Left ventricle myocardium inferior (tissue), 1 donor: ENCODE data around the gene SLC35D2. TPM values are rescaled to one million over a fixed set of nuclear protein-coding genes. Genes with fewer than 3 reads are reported as not detected.

Source experiments
- DNase-seq: peaks from one replicate; pipeline ENCODE4 v3.0.0-alpha.2; 2020
- H3K27ac ChIP-seq: fragments of 200-600 bp; replicated peaks from 2 replicates; pipeline ENCODE4 v1.8.0; 2021
- H3K27me3 ChIP-seq: fragments of 200-600 bp; 2 replicates; pipeline ENCODE4 v1.8.0; 2021; ENCODE audit warnings: low read depth
- H3K36me3 ChIP-seq: fragments of 200-600 bp; 2 replicates; pipeline ENCODE4 v1.8.0; 2021
- H3K4me1 ChIP-seq: fragments of 200-600 bp; 2 replicates; pipeline ENCODE4 v1.8.0; 2021
- H3K4me3 ChIP-seq: fragments of 200-600 bp; 2 replicates; pipeline ENCODE4 v1.8.0; 2021; ENCODE audit warnings: mild to moderate bottlenecking, moderate library complexity
- H3K9me3 ChIP-seq: fragments of 200-600 bp; replicated peaks from 2 replicates; pipeline ENCODE4 v1.8.0; 2021
- intact Hi-C: fragments of 100-400 bp; cut with micrococcal nuclease; formaldehyde crosslinking; loops from one replicate; pipeline ENCODE4 v1.11.0; 2022
- total RNA-seq: library from RNA; stranded (reverse); fragmentation: NEBNext Ultra II Directional; extraction: Animal tissue kit (Norgen Biotek cat#: 25700); gene quantifications from one replicate; pipeline ENCODE4 v1.2.1, GENCODE V29; 2021
- TF ChIP-seq, protein P1 (sequence below): fragments of 200-600 bp; IDR thresholded peaks from 2 replicates; pipeline ENCODE4 v1.8.0; 2021; ENCODE audit warnings: antibody characterized with exemption, mild to moderate bottlenecking, borderline replicate concordance
- donor health status: DM: no; HTN: yes; CAD: no; lungs with severe emphysema.

The SLC35D2 gene
- total RNA-seq, 1 donor from 2014 or later: 13.9 TPM

DNA sequence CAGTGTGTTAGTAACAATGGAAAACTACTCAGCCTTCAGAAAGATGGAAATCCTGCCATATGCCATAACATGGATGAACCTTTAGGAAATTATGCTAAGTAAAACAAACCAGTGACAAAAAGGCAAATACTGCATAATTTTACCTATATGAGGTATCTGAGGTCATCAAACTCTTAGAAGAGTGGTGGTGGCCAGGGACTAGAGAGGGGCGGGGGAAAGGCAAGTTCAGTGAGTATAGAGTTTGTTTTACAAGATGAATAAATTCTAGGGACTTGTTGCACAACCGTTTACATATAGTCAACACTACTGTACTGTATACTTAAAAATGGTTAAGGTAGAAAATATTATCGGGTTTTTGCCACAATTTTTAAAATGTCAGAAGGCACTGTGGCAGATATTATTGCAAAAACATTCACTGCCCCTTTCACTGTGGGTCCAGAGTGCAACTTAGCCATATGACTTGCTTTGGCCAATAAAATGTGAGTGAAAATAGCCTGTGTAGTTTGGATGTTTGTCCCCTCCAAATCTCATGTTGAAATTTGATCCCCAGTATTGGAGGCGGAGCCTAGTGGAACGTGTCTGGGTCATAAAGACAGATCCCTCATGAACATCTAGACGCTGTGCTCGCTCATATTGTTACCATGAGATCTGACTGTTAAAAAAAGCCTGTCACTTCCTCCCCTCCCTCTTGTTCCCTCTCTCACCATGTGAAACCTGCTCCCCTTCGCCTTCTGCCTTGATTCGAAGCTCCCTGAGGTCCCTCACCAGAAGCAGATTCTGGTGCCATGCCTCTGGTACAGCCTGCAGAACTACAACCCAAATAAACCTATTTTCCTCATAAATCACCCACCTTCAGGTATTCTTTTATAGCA lies 25.1 kb upstream of the SLC35D2 start:
- H3K36me3 ChIP-seq: no peaks in the 10 kb centered on the region
- intact Hi-C loops: no loop called here
- H3K9me3 ChIP-seq: no peaks in the 10 kb centered on the region
- no peaks in the 10 kb centered on the region for H3K27me3 ChIP-seq
- no peak for DNase-seq
- H3K27ac ChIP-seq: no peak overlapping the region
- H3K4me1 ChIP-seq: peaks cover 4% of the 10 kb centered on the region
- TF ChIP-seq, protein P1, sequence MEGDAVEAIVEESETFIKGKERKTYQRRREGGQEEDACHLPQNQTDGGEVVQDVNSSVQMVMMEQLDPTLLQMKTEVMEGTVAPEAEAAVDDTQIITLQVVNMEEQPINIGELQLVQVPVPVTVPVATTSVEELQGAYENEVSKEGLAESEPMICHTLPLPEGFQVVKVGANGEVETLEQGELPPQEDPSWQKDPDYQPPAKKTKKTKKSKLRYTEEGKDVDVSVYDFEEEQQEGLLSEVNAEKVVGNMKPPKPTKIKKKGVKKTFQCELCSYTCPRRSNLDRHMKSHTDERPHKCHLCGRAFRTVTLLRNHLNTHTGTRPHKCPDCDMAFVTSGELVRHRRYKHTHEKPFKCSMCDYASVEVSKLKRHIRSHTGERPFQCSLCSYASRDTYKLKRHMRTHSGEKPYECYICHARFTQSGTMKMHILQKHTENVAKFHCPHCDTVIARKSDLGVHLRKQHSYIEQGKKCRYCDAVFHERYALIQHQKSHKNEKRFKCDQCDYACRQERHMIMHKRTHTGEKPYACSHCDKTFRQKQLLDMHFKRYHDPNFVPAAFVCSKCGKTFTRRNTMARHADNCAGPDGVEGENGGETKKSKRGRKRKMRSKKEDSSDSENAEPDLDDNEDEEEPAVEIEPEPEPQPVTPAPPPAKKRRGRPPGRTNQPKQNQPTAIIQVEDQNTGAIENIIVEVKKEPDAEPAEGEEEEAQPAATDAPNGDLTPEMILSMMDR: no peak
- H3K4me3 ChIP-seq: no peak overlapping the region

DNA sequence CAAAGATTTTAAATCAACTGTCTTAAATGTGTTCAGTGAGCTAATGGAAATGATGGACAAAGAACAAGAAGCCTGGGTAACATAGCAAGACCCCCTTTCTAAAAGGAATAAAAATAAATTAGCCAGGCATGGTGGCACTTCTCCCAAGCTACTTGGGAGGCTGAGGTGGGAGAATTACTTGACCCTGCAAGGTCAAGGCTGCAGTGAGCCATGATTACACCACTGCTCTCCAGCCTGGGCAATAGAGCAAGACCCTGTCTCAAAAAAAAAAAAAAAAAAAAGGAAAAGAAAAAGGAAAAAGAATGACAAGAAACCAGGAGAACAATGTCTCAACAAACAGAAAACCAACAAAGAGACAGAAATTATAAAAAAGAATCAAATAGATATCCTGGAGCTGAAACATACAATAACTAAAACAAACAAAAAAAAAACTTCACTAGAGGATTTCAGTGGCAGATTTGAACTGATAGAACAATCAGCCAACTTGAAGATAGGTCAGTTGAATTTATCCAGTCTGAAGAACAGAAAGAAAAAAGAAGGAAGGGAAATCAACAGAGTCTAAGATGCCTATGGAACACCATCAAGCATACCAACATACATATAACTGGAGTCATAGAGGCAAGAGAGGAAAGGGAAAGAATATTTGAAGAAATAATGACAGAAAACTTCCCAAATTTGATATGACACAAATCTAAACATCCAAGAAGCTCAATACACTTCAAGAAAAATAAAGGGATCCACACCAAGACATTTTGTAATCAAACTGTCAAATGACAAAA lies 16.8 kb upstream of the SLC35D2 start:
- no peak overlapping the region for H3K27ac ChIP-seq
- no peaks in the 10 kb centered on the region for H3K4me1 ChIP-seq
- peaks cover 9% of the 10 kb centered on the region for H3K9me3 ChIP-seq
- H3K27me3 ChIP-seq: no peaks in the 10 kb centered on the region
- intact Hi-C loops: no loop called here
- TF ChIP-seq, protein P1: no peak
- H3K36me3 ChIP-seq: no peaks in the 10 kb centered on the region
- H3K4me3 ChIP-seq: no peak overlapping the region
- no peak for DNase-seq

DNA sequence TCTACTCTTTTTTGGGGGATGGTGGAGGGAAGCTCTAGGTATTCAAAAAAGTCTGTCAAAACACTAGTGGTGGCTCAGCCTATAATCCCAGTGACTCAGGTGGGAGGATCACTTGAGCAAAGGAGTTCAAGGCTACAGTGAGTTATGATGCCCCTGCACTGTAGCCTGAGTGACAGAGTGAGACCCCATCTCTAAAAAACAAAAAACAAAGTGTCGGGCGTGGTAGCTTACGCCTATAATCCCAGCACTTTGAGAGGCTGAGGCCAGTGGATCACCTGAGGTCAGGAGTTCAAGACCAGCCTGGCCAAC lies 15.8 kb upstream of the SLC35D2 start:
- H3K4me1 ChIP-seq: no peaks in the 10 kb centered on the region
- no peak for DNase-seq
- no peaks in the 10 kb centered on the region for H3K36me3 ChIP-seq
- H3K27ac ChIP-seq: no peak overlapping the region
- no peaks in the 10 kb centered on the region for H3K27me3 ChIP-seq
- TF ChIP-seq, protein P1: no peak
- intact Hi-C loops: no loop called here
- H3K4me3 ChIP-seq: no peak overlapping the region
- H3K9me3 ChIP-seq: peaks cover 9% of the 10 kb centered on the region

DNA sequence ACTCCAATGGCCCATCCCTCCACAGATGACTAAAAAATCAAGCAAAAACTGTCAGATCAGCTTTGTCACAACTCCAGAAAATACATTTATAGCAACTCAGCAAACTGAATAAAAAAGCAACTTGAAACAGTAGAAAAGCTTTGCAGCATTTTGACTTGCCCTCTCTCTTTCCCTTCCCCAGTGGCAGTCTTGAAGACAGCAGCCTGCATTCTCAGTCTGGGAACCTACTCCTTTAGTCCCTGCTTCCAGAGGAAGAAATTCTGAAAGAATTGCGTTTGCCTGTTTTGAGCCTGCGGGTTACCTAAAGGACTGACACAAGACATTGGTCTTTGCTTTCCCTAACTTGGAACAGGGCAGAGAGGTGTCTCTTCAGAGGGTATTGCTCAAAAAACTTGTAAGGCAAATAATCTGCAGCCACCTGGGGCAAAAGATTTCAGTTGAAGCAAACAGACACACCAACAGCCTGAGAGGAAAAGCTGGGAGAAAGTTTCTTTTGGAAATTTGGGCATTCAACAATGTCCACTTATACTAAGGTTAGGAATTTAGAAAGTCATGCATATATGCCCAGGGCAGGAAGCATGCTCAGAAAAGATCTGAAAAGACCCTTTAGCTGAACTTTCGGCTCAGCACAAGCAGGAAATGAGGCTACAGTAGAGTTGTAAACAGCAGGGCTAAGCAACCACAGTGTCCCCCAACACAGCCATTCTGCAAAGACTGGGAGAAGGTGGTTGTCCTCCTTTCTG lies 15.2 kb upstream of the SLC35D2 start:
- peaks cover 9% of the 10 kb centered on the region for H3K9me3 ChIP-seq
- intact Hi-C loops: no loop called here
- no peaks in the 10 kb centered on the region for H3K4me1 ChIP-seq
- no peaks in the 10 kb centered on the region for H3K36me3 ChIP-seq
- DNase-seq: no peak
- H3K4me3 ChIP-seq: no peak overlapping the region
- no peak overlapping the region for H3K27ac ChIP-seq
- no peaks in the 10 kb centered on the region for H3K27me3 ChIP-seq
- TF ChIP-seq, protein P1: no peak

DNA sequence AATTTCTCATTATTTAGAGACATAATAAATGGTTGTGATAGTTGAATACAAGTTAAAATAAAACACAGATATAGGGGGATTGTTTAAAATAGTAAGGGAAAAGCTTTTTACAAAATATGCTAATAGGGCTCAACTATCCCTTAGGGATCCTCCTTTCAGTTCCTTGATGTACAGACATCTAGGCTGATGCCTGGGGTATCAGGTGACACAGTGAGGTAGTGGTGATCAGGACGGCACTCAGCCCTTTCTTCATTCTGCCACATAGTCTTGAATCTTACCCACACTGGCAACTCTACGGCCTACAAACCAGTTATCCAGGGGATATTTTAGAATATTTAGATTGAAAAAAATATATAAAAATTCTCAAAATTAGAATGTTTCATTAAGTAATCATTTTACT lies 12.5 kb upstream of the SLC35D2 start:
- H3K36me3 ChIP-seq: no peaks in the 10 kb centered on the region
- intact Hi-C loops: no loop called here
- no peak overlapping the region for H3K27ac ChIP-seq
- TF ChIP-seq, protein P1: no peak
- no peaks in the 10 kb centered on the region for H3K4me1 ChIP-seq
- no peaks in the 10 kb centered on the region for H3K27me3 ChIP-seq
- no peak overlapping the region for H3K4me3 ChIP-seq
- peaks cover 9% of the 10 kb centered on the region for H3K9me3 ChIP-seq
- DNase-seq: no peak
